ENCODE measurements around the gene UCP3.

The UCP3 gene

DNA sequence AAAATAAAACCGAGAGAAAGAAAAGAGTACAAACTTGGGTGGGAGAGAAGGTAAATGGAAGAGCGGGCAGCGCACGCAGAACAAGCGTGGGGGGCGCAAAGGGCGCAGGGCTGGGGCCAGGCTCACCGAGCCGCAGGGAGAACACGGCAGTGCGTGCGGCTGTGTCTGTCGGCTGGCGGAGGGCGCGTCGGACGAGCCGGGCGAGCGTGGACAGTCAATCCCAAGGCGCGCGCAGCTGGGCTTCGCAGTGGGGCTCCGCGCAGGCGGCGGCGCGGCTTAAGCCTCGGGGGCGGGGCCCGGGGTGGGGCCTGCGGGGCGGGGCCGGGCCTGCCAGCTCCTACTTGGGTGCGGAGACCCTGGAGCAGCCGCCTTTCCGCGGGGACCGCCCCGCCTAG is 26.3 kb downstream of the UCP3 start, which contains the start of gene UCP2:
Gene UCP2, minus strand, starts transcription at position 249 of the 395 bp plus-strand sequence. CDS start 4,465 bp downstream, outside the sequence.
- no peak for TF ChIP-seq ZBTB7A (IDR thresholded peaks at IDR 0.05; ENCODE audit: low read depth)
- peak; percentile 30; the same call in 1 of the 2 replicates for TF ChIP-seq TAF1 (IDR thresholded peaks at IDR 0.05; ENCODE audit: low read depth)

DNA sequence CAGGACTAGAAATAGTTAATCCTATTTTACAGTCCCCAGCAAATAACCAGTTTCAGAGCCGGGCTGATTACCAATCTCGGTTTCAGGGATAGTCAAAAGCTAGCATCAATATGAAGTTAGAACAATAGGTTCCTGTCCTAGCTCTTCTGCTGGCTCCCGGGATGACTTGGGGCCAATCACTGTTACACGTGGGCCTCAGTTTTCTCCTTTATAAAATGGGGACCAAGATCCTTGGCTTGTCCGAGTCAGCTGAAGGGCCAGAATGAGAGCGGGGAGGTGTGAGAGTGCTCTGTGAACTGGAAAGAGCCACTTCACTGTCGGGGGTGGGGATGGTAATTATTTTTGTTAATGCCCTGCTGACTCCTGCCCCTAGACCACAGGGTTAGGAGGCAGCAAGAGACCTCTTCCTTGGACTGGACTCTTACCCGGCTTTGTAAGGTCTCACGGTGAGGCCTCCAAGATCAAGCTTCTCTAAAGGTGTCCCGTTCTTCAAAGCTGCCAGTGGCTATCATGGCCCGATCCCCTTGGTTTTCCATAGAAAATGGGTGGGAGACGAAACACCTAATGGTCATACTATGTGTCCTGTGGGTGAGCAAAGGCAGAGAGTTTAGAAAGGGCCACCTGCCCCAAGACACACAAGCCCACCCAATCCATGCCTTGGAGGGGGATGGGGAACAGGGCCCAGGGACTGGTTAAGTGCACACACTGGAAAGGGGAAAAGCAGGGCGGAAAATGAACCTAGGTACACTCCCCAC is 27.7 kb downstream of the UCP3 start:
- no peak for TF ChIP-seq TCF12 (IDR thresholded peaks at IDR 0.05; ENCODE audit: low read depth)
- no peak for TF ChIP-seq EGR1 (IDR thresholded peaks at IDR 0.05)
- TF ChIP-seq, protein P1, sequence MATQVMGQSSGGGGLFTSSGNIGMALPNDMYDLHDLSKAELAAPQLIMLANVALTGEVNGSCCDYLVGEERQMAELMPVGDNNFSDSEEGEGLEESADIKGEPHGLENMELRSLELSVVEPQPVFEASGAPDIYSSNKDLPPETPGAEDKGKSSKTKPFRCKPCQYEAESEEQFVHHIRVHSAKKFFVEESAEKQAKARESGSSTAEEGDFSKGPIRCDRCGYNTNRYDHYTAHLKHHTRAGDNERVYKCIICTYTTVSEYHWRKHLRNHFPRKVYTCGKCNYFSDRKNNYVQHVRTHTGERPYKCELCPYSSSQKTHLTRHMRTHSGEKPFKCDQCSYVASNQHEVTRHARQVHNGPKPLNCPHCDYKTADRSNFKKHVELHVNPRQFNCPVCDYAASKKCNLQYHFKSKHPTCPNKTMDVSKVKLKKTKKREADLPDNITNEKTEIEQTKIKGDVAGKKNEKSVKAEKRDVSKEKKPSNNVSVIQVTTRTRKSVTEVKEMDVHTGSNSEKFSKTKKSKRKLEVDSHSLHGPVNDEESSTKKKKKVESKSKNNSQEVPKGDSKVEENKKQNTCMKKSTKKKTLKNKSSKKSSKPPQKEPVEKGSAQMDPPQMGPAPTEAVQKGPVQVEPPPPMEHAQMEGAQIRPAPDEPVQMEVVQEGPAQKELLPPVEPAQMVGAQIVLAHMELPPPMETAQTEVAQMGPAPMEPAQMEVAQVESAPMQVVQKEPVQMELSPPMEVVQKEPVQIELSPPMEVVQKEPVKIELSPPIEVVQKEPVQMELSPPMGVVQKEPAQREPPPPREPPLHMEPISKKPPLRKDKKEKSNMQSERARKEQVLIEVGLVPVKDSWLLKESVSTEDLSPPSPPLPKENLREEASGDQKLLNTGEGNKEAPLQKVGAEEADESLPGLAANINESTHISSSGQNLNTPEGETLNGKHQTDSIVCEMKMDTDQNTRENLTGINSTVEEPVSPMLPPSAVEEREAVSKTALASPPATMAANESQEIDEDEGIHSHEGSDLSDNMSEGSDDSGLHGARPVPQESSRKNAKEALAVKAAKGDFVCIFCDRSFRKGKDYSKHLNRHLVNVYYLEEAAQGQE (IDR thresholded peaks at IDR 0.05; ENCODE audit: low read depth): no peak
- TF ChIP-seq RAD21 (IDR thresholded peaks at IDR 0.05; ENCODE audit: low read depth): no peak
- no peak for TF ChIP-seq NFIC (IDR thresholded peaks at IDR 0.05)
- TF ChIP-seq CREB1 (IDR thresholded peaks at IDR 0.05; ENCODE audit: low read depth): no peak
- no peak for TF ChIP-seq EP300 (IDR thresholded peaks at IDR 0.05; ENCODE audit: borderline replicate concordance)
- TF ChIP-seq CEBPB (IDR thresholded peaks at IDR 0.05): no peak
- no peak for TF ChIP-seq TEAD4 (IDR thresholded peaks at IDR 0.05)
- TF ChIP-seq, protein P2, sequence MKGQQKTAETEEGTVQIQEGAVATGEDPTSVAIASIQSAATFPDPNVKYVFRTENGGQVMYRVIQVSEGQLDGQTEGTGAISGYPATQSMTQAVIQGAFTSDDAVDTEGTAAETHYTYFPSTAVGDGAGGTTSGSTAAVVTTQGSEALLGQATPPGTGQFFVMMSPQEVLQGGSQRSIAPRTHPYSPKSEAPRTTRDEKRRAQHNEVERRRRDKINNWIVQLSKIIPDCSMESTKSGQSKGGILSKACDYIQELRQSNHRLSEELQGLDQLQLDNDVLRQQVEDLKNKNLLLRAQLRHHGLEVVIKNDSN (IDR thresholded peaks at IDR 0.05): no peak
- TF ChIP-seq YY1 (IDR thresholded peaks at IDR 0.05; ENCODE audit: low read depth): no peak
- no peak for TF ChIP-seq TAF1 (IDR thresholded peaks at IDR 0.05; ENCODE audit: low read depth)
- TF ChIP-seq, protein P3, sequence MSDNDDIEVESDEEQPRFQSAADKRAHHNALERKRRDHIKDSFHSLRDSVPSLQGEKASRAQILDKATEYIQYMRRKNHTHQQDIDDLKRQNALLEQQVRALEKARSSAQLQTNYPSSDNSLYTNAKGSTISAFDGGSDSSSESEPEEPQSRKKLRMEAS (IDR thresholded peaks at IDR 0.05): no peak
- TF ChIP-seq ZBTB7A (IDR thresholded peaks at IDR 0.05; ENCODE audit: low read depth): no peak
- no peak for TF ChIP-seq FOXM1 (IDR thresholded peaks at IDR 0.05; ENCODE audit: borderline replicate concordance, low read depth)

DNA sequence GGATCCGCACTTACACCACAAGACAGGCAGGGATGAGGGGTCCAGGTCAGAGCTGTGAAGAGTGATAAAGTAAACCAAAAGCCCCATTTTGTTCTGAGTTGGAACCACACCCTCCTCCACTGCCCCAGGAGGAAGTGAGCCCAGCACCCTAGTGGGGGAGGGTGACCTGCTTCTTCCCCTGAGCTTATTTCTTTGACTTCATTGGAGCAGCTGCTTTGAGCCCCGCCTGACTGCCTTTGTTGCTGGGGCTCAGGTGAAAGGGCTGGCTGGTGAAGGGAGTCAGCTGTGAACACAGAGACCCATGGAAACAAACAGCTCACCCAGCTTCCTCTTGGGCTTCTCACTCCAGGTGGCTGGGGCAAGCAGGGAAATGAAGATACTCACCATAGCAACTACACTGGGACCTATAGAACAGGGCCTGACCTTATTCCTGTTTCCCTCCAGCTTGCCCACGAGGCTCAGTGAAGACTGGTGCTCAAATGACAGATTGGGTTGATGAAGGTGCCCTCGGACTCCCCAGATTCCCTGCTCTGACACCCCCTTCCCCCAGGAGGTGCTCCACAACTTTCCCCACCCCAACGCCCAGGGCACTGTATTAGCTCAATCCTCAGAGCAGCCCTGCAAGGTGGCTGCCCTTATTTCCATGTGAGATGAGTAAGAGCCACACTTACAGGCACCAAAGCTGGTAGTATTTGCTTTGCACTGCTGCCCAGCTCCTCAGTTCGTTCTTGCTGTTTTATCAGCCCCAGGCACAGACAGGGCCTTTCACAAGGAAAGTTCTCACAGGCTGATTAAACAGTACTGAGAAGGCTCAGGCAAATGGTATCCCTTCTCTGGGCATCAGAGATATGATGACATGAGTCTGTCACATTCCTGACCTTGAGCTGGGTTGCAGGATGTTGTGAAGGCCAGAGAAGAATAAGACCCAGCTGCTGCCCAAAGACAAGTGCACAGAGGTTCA is 28.6 kb downstream of the UCP3 start:
- TF ChIP-seq, protein P3 (IDR thresholded peaks at IDR 0.05): peak; percentile 26; the same call in 1 of the 2 replicates
- TF ChIP-seq FOXM1 (IDR thresholded peaks at IDR 0.05; ENCODE audit: borderline replicate concordance, low read depth): no peak

DNA sequence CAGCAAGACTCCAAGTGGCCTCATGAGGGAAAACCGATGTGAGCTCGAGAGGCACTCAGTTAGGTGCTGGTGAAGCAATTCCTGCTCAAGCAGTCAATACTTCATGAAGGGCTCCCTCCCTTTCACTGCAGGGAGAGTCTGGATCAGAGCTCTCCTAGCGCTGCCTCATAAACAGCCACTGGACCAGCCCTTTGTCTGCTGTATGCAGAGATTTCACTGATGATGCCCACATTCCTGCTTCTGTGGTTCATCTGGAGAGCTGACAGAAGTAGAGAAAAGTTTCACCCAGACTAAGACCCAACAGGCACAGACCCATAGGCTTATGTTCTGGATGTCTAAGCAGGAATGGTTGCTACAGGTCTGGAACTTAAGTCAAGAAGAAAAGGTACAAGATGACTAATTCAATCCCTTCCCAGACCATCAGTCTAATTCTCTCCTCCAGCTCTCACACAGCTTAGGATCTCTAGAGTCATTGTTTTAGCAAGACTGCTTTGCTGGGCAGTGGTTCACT is 30.3 kb downstream of the UCP3 start:
- no peak for TF ChIP-seq EGR1 (IDR thresholded peaks at IDR 0.05)
- no peak for TF ChIP-seq CEBPB (IDR thresholded peaks at IDR 0.05)
- TF ChIP-seq YY1 (IDR thresholded peaks at IDR 0.05; ENCODE audit: low read depth): no peak
- TF ChIP-seq, protein P3 (IDR thresholded peaks at IDR 0.05): no peak
- TF ChIP-seq NFIC (IDR thresholded peaks at IDR 0.05): no peak
- no peak for TF ChIP-seq TAF1 (IDR thresholded peaks at IDR 0.05; ENCODE audit: low read depth)
- TF ChIP-seq RAD21 (IDR thresholded peaks at IDR 0.05; ENCODE audit: low read depth): no peak
- no peak for TF ChIP-seq EP300 (IDR thresholded peaks at IDR 0.05; ENCODE audit: borderline replicate concordance)
- TF ChIP-seq, protein P1 (IDR thresholded peaks at IDR 0.05; ENCODE audit: low read depth): no peak
- TF ChIP-seq, protein P2 (IDR thresholded peaks at IDR 0.05): no peak
- TF ChIP-seq CREB1 (IDR thresholded peaks at IDR 0.05; ENCODE audit: low read depth): no peak
- TF ChIP-seq FOXM1 (IDR thresholded peaks at IDR 0.05; ENCODE audit: borderline replicate concordance, low read depth): no peak
- TF ChIP-seq TCF12 (IDR thresholded peaks at IDR 0.05; ENCODE audit: low read depth): no peak
- TF ChIP-seq ZBTB7A (IDR thresholded peaks at IDR 0.05; ENCODE audit: low read depth): no peak
- no peak for TF ChIP-seq TEAD4 (IDR thresholded peaks at IDR 0.05)
